AG04449 (cell line): ENCODE results near the gene RTN4.

ENCODE experiments used
- CTCF ChIA-PET: fragments of 350-600 bp; formaldehyde crosslinking; extraction: SDS; loops from one replicate; lab custom pipeline; 2021; ENCODE audit warnings: antibody characterized with exemption; lab: Yijun Ruan, JAX
- POLR2A ChIA-PET: fragments of 400-600, 350-600 bp; formaldehyde crosslinking; extraction: SDS; loops from one replicate; lab custom pipeline; 2020; ENCODE audit warnings: antibody characterized with exemption, inconsistent platforms; lab: Yijun Ruan, JAX
- DNase-seq: peaks from one replicate; pipeline ENCODE4 v3.0.0-alpha.2; 2010; ENCODE audit warnings: low read depth, low spot score
- H3K4me3 ChIP-seq: 2 replicates; pipeline ENCODE4 v1.5.1; 2011; ENCODE audit warnings: low read depth, mild to moderate bottlenecking, control low read depth, low read length
- CTCF ChIP-seq: IDR thresholded peaks from one replicate; pipeline ENCODE4 v1.5.1; 2011; ENCODE audit warnings: mild to moderate bottlenecking, moderate library complexity, low read length, control low read depth, inconsistent platforms; ENCODE audit not compliant: insufficient read depth; ENCODE audit errors: missing control alignments

The RTN4 gene

GRCh38 chr2:54969295-54969939 lies 80.8 kb downstream of the RTN4 start:
- no peak for DNase-seq
- CTCF ChIA-PET = interaction anchor here (1.2 to 2.5 kb wide), 4 partner anchors 14 to 200 kb away, joined by 3 to 14 read pairs (median 6); partner anchors contain the start of gene RTN4

GRCh38 chr2:54968561-54969218 lies 81.6 kb downstream of the RTN4 start:
- POLR2A ChIA-PET = interaction anchor here (0.5 kb wide), 1 partner anchor 72 kb away, joined by 5 read pairs; no protein-coding TSS in a partner anchor
- no peak for DNase-seq
- CTCF ChIA-PET = interaction anchor here (1.2 to 2.5 kb wide), 4 partner anchors 15 to 201 kb away, joined by 3 to 14 read pairs (median 6); partner anchors contain the start of gene RTN4
- TF ChIP-seq CTCF = no peak
- H3K4me3 ChIP-seq = no peak overlapping the region

More at GRCh38 chr2:54969295-54969939, 80.8 kb downstream of the RTN4 start:
- no peak overlapping the region for H3K4me3 ChIP-seq
- POLR2A ChIA-PET = no interaction called here
- TF ChIP-seq CTCF = no peak

- no peak for DNase-seq
- POLR2A ChIA-PET = interaction anchor here (0.5 kb wide), 1 partner anchor 73 kb away, joined by 5 read pairs; no protein-coding TSS in a partner anchor
Measured at GRCh38 chr2:54967759-54968365, 82.4 kb downstream of the RTN4 start.

GRCh38 chr2:54967269-54967668 lies 83.0 kb downstream of the RTN4 start:
- ChIA-PET CTCF (interaction anchor here (1.1 to 2.9 kb wide), 4 partner anchors 8 to 209 kb away, joined by 3 to 10 read pairs (median 4); no protein-coding TSS in a partner anchor), POLR2A (no interaction called here)
- no peak for TF ChIP-seq CTCF
- H3K4me3 ChIP-seq = no peak overlapping the region
- no peak for DNase-seq

More at GRCh38 chr2:54967759-54968365, 82.4 kb downstream of the RTN4 start:
- no peak for TF ChIP-seq CTCF
- no peak overlapping the region for H3K4me3 ChIP-seq
- CTCF ChIA-PET = interaction anchor here (1.2 to 2.5 kb wide), 4 partner anchors 16 to 208 kb away, joined by 3 to 14 read pairs (median 6); no protein-coding TSS in a partner anchor

- no peak for TF ChIP-seq CTCF
- ChIA-PET CTCF (interaction anchor here (0.8 to 2.9 kb wide), 6 partner anchors 9 to 209 kb away, joined by 3 to 10 read pairs (median 4); no protein-coding TSS in a partner anchor), POLR2A (no interaction called here)
- no peak for DNase-seq
- no peak overlapping the region for H3K4me3 ChIP-seq
Measured at GRCh38 chr2:54966837-54967236, 83.4 kb downstream of the RTN4 start.
